Pulmonary artery endothelial cell (primary cell): ENCODE results near the gene TLR2. TPM values are rescaled to one million over a fixed set of nuclear protein-coding genes. Genes with fewer than 3 reads are reported as not detected.
"Not testable (repeated sequence)": the region's sequence is repeated elsewhere in the genome, so short reads cannot be mapped to it uniquely, and the experiment has no call there.

Experiments
- DNase-seq: peaks from one replicate; pipeline ENCODE4 v3.0.0-alpha.2; 2011; ENCODE audit warnings: low read depth, low spot score
- total RNA-seq: library from RNA; depleted of rRNA; stranded (reverse); fragments of >200 nt; gene quantifications from 2 replicates; pipeline ENCODE4 v1.2.3, GENCODE V29; 2014

Gene TLR2
- total RNA-seq, 1 donor from 2014 or later: 0.33 TPM

GRCh38 chr4:153655928-153656327, 28.2 kb upstream of the TLR2 start:
- DNase-seq: no peak

GRCh38 chr4:153661215-153661822, 22.8 kb upstream of the TLR2 start:
- DNase-seq: no peak

GRCh38 chr4:153661908-153662307, 22.2 kb upstream of the TLR2 start:
- DNase-seq: no peak

- DNase-seq: no peak
These were observed 20.4 kb upstream of the TLR2 start for GRCh38 chr4:153663667-153664066.

GRCh38 chr4:153666505-153666904, 17.6 kb upstream of the TLR2 start:
- not testable (repeated sequence) for DNase-seq

GRCh38 chr4:153668647-153669046, 15.4 kb upstream of the TLR2 start:
- DNase-seq: no peak

GRCh38 chr4:153669838-153670237, 14.2 kb upstream of the TLR2 start:
- DNase-seq: no peak

GRCh38 chr4:153676486-153676885, 7.6 kb upstream of the TLR2 start:
- DNase-seq: no peak

GRCh38 chr4:153676984-153677383, 7.1 kb upstream of the TLR2 start:
- peak; percentile 79 for DNase-seq

GRCh38 chr4:153679486-153679885, 4.6 kb upstream of the TLR2 start:
- no peak for DNase-seq

GRCh38 chr4:153683763-153684181, 308 bp upstream of the TLR2 start:
- no peak for DNase-seq

- DNase-seq: no peak
These were observed 891 bp downstream of the TLR2 start for GRCh38 chr4:153684971-153685371.

- DNase-seq: no peak
These were observed 20.4 kb downstream of the TLR2 start for GRCh38 chr4:153704522-153704921.

GRCh38 chr4:153705743-153706468, 21.8 kb downstream of the TLR2 start:
- DNase-seq: no peak

- DNase-seq: no peak
These were observed 22.4 kb downstream of the TLR2 start for GRCh38 chr4:153706519-153706918.

GRCh38 chr4:153710681-153711080, 26.6 kb downstream of the TLR2 start:
- DNase-seq: no peak

- DNase-seq: no peak
These were observed 30.0 kb downstream of the TLR2 start for GRCh38 chr4:153713866-153714646.

GRCh38 chr4:153722036-153722435, 38.0 kb downstream of the TLR2 start:
- DNase-seq: no peak

GRCh38 chr4:153724606-153725005, 40.5 kb downstream of the TLR2 start:
- DNase-seq: no peak

GRCh38 chr4:153725136-153725830, 41.2 kb downstream of the TLR2 start:
- DNase-seq: no peak

GRCh38 chr4:153725831-153726154, 41.7 kb downstream of the TLR2 start:
- DNase-seq: no peak

GRCh38 chr4:153728151-153728550, 44.1 kb downstream of the TLR2 start:
- no peak for DNase-seq
